ENCODE results near the gene EGFR. TPM values are rescaled to one million over a fixed set of nuclear protein-coding genes. Genes with fewer than 3 reads are reported as not detected.

The EGFR gene
- total RNA-seq, 1 donor from 2014 or later: 0.26 TPM

GRCh38 chr7:55241958-55242357 is 223.1 kb downstream of the EGFR start:
- no peak for DNase-seq (ENCODE audit: low read depth in 2 of 2)

GRCh38 chr7:55242613-55243012 is 223.8 kb downstream of the EGFR start:
- DNase-seq (ENCODE audit: low read depth in 2 of 2): no peak

GRCh38 chr7:55244006-55244745 is 225.4 kb downstream of the EGFR start:
- DNase-seq (ENCODE audit: low read depth in 2 of 2): no peak

- no peak for DNase-seq (ENCODE audit: low read depth in 2 of 2)
Observed at GRCh38 chr7:55245271-55245723, 226.5 kb downstream of the EGFR start.

GRCh38 chr7:55246171-55246570 is 227.4 kb downstream of the EGFR start:
- no peak for DNase-seq (ENCODE audit: low read depth in 2 of 2)

- DNase-seq (ENCODE audit: low read depth in 2 of 2): no peak
Observed at GRCh38 chr7:55247428-55247827, 228.6 kb downstream of the EGFR start.

- DNase-seq (ENCODE audit: low read depth in 2 of 2): no peak
Observed at GRCh38 chr7:55248526-55248925, 229.7 kb downstream of the EGFR start.

- no peak for DNase-seq (ENCODE audit: low read depth in 2 of 2)
Observed at GRCh38 chr7:55249332-55249731, 230.5 kb downstream of the EGFR start.

- peak in 1 of 2 donors; percentile 47 for DNase-seq (ENCODE audit: low read depth in 2 of 2)
Observed at GRCh38 chr7:55250313-55250712, 231.5 kb downstream of the EGFR start.

- no peak for DNase-seq (ENCODE audit: low read depth in 2 of 2)
Observed at GRCh38 chr7:55251313-55251712, 232.5 kb downstream of the EGFR start.

GRCh38 chr7:55251911-55252310 is 233.1 kb downstream of the EGFR start:
- DNase-seq (ENCODE audit: low read depth in 2 of 2): no peak

- DNase-seq (ENCODE audit: low read depth in 2 of 2): no peak
Observed at GRCh38 chr7:55252386-55252785, 233.6 kb downstream of the EGFR start.

- no peak for DNase-seq (ENCODE audit: low read depth in 2 of 2)
Observed at GRCh38 chr7:55253188-55253587, 234.4 kb downstream of the EGFR start.

GRCh38 chr7:55254242-55254595 is 235.4 kb downstream of the EGFR start:
- no peak for DNase-seq (ENCODE audit: low read depth in 2 of 2)

GRCh38 chr7:55254596-55255495 is 236.0 kb downstream of the EGFR start:
- peak; percentile 6 to 58 for DNase-seq (ENCODE audit: low read depth in 2 of 2)

- peak; percentile 25 to 78 for DNase-seq (ENCODE audit: low read depth in 2 of 2)
Observed at GRCh38 chr7:55255496-55256445, 237.0 kb downstream of the EGFR start.

GRCh38 chr7:55258631-55259030 is 239.8 kb downstream of the EGFR start:
- DNase-seq (ENCODE audit: low read depth in 2 of 2): no peak

GRCh38 chr7:55260171-55260570 is 241.4 kb downstream of the EGFR start:
- DNase-seq (ENCODE audit: low read depth in 2 of 2): no peak

GRCh38 chr7:55260676-55261385 is 242.0 kb downstream of the EGFR start:
- no peak for DNase-seq (ENCODE audit: low read depth in 2 of 2)

Measured in dermis microvascular lymphatic vessel endothelial cell (primary cell).